Erythroblast (primary cell): ENCODE results near the gene MYO5C.

Experiments used
- GATA1 ChIP-seq: IDR thresholded peaks from 2 replicates; pipeline ENCODE4 v1.6.1; 2011; ENCODE audit warnings: low read depth, mild to moderate bottlenecking, control low read depth, low read length, moderate library complexity
- POLR2A ChIP-seq: IDR thresholded peaks from 2 replicates; pipeline ENCODE4 v1.6.1; 2011; ENCODE audit warnings: mild to moderate bottlenecking, low read length

DNA sequence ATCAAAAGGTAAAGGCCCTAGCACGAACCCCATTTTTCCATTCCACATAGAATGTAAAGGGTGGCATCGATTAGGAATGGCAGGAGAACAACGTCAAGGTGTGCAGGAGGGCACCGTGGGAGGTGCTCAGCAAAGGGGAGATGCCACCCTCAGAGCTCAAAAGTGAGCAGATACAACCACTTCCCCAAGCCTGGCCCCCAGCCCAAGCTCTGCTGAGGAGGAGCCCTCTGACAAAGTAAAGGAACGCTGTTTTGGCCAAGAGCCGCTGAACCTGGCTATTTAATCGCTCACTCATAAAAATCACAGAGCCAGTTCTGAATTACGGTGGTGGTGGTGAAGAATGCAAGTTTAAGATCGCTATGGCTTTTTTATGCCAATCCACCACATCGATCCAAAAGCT, 116.8 kb downstream of the MYO5C start:
- no peak for TF ChIP-seq POLR2A
- no peak for TF ChIP-seq GATA1
